HepG2 (cell line): ENCODE results near the gene DNAJA3.

Source experiments
- CREB1 ChIP-seq, 2 experiments: fragments of 450-650 bp in 1 of 2; IDR thresholded peaks; 2 replicates each; pipeline ENCODE4 v1.6.1; 2016 to 2017; ENCODE audit warnings: control low read depth in 1 of 2, mild to moderate bottlenecking in 1 of 2, missing compliant biosample characterization in 1 of 2, missing genetic modification characterization in 1 of 2
- CTCF ChIP-seq: sonication (generic); formaldehyde crosslinking; IDR thresholded peaks from 2 replicates; pipeline ENCODE4 v1.5.0; 2020; ENCODE audit warnings: mild to moderate bottlenecking, missing genetic modification reagents, moderate library complexity
- HNRNPUL1 ChIP-seq: fragments of 200-400 bp; formaldehyde crosslinking; IDR thresholded peaks from 2 replicates; pipeline ENCODE4 v1.6.1; 2017; ENCODE audit warnings: low read depth, mild to moderate bottlenecking, low read length, moderate library complexity
- NR1H2 ChIP-seq: sonication (generic); formaldehyde crosslinking; IDR thresholded peaks from 2 replicates; pipeline ENCODE4 v1.8.1; 2022; ENCODE audit warnings: low read depth, missing genetic modification reagents, borderline replicate concordance
- POLR2AphosphoS5 ChIP-seq: IDR thresholded peaks from 2 replicates; pipeline ENCODE4 v1.6.1; 2012; ENCODE audit warnings: low read depth, low read length
- RAD21 ChIP-seq: fragments of 450-650 bp; formaldehyde crosslinking; IDR thresholded peaks from 2 replicates; pipeline ENCODE4 v1.5.0; 2020; ENCODE audit warnings: mild to moderate bottlenecking
- TP53 ChIP-seq: sonication (generic); formaldehyde crosslinking; conservative IDR thresholded peaks from 2 replicates; pipeline ENCODE4 v1.4.0; 2020; ENCODE audit warnings: missing genetic modification reagents

GRCh38 chr16:4380119-4381063, 45.3 kb upstream of the DNAJA3 start:
- TF ChIP-seq HNRNPUL1, result no peak
- no peak for TF ChIP-seq CREB1 (IDR thresholded peaks at IDR 0.05)
- TF ChIP-seq CREB1 (CRISPR knock-in tag; IDR thresholded peaks at IDR 0.05), result no peak
- no peak for TF ChIP-seq CTCF (CRISPR knock-in tag)
- TF ChIP-seq POLR2AphosphoS5, result no peak
- TF ChIP-seq NR1H2, result no peak
- no peak for TF ChIP-seq RAD21
- TF ChIP-seq TP53, result no peak
